Endothelial cell of umbilical vein (primary cell): Measurements from ENCODE around the gene ZNF639. TPM values are rescaled to one million over a fixed set of nuclear protein-coding genes. Genes with fewer than 3 reads are reported as not detected.

ENCODE experiments used
- BruUV-seq: library from RNA; stranded (reverse); fragments of 400-500 nt; replicated peaks from 2 replicates; lab custom pipeline; 2021; lab: Mats Ljungman, UMichigan
- CTCF ChIA-PET: fragments of 300-600, 350-600 bp; sonication (Branson Sonifier 250); formaldehyde crosslinking; loops from one replicate; lab custom pipeline; 2021; ENCODE audit warnings: antibody characterized with exemption, inconsistent platforms; lab: Charles Lee
- POLR2A ChIA-PET: fragments of 300-600, 350-600 bp; sonication (Branson Sonifier 250); formaldehyde crosslinking; loops from one replicate; lab custom pipeline; 2021; ENCODE audit warnings: antibody characterized with exemption, inconsistent platforms; lab: Charles Lee
- DNase-seq: peaks from one replicate; pipeline ENCODE4 v3.0.0-alpha.2; 2011; ENCODE audit warnings: low read depth, low spot score
- FAIRE-seq: peaks from 2 replicates; lab custom pipeline; 2011; peaks lifted over from hg19 to GRCh38; lab: Jason Lieb, UNC
- H2AFZ ChIP-seq: 2 replicates; pipeline ENCODE4 v1.6.0; 2012; ENCODE audit warnings: low read depth, low read length, control low read depth, inconsistent platforms
- H3K27ac ChIP-seq: 2 replicates; pipeline ENCODE4 v1.5.1; 2011; ENCODE audit warnings: low read depth, mild to moderate bottlenecking, control low read depth, low read length, moderate library complexity; ENCODE audit not compliant: insufficient read depth
- H3K27me3 ChIP-seq, 2 experiments: 2 replicates each; pipeline versions ENCODE4 v1.6.0 to v1.6.1; 2011; ENCODE audit warnings: low read length in 2 of 2, mixed read lengths in 1 of 2; ENCODE audit not compliant: control insufficient read depth in 2 of 2, insufficient read depth in 2 of 2
- H3K36me3 ChIP-seq, 2 experiments: 2 replicates in 1 of 2; 3 replicates in 1 of 2; pipeline ENCODE4 v1.5.1; 2011; ENCODE audit warnings: low read length in 2 of 2, mild to moderate bottlenecking in 1 of 2, moderate library complexity in 1 of 2; ENCODE audit not compliant: control insufficient read depth in 2 of 2, insufficient read depth in 2 of 2; ENCODE audit errors: extremely low read depth in 1 of 2
- H3K4me1 ChIP-seq: 3 replicates; pipeline ENCODE4 v1.5.1; 2011; ENCODE audit warnings: mild to moderate bottlenecking, low read length; ENCODE audit not compliant: control insufficient read depth, insufficient read depth; ENCODE audit errors: extremely low read depth
- H3K4me2 ChIP-seq: 2 replicates; pipeline ENCODE4 v1.6.1; 2011; ENCODE audit warnings: low read length, control low read depth, mixed read lengths; ENCODE audit not compliant: insufficient read depth
- H3K4me3 ChIP-seq, 3 experiments: fragments of 200-600 bp in 1 of 3; sonication (generic), shearing (Covaris generic) in 1 of 3; replicated peaks in 1 of 3; 2 replicates each; pipeline ENCODE4 v1.5.1; 2011 to 2016; ENCODE audit warnings: control low read depth in 3 of 3, low read length in 3 of 3, mild to moderate bottlenecking in 2 of 3, inconsistent platforms in 1 of 3, low read depth in 1 of 3, moderate library complexity in 1 of 3; ENCODE audit not compliant: insufficient read depth in 1 of 3
- H3K79me2 ChIP-seq: 2 replicates; pipeline ENCODE4 v1.6.0; 2012; ENCODE audit warnings: low read length, inconsistent platforms; ENCODE audit not compliant: control insufficient read depth, insufficient read depth
- H3K9ac ChIP-seq: replicated peaks from 2 replicates; pipeline ENCODE3; 2011; ENCODE audit warnings: low read length, control low read depth; ENCODE audit not compliant: insufficient read depth; ENCODE audit errors: extremely low read depth
- H3K9me1 ChIP-seq: replicated peaks from 3 replicates; pipeline ENCODE4 v1.6.0; 2011; ENCODE audit warnings: mild to moderate bottlenecking, low read length; ENCODE audit not compliant: control insufficient read depth, insufficient read depth; ENCODE audit errors: extremely low read depth
- H3K9me3 ChIP-seq: replicated peaks from 2 replicates; pipeline ENCODE4 v1.5.1; 2012; ENCODE audit warnings: low read length, inconsistent platforms; ENCODE audit not compliant: control insufficient read depth, insufficient read depth
- H4K20me1 ChIP-seq: replicated peaks from 2 replicates; pipeline ENCODE3; 2011; ENCODE audit warnings: mild to moderate bottlenecking, low read length; ENCODE audit not compliant: control insufficient read depth, insufficient read depth; ENCODE audit errors: extremely low read depth
- CTCF ChIP-seq, 2 donors: IDR thresholded peaks; 1 replicate in 1 of 2; 2 replicates in 1 of 2; pipeline ENCODE4 v1.5.1; 2011; ENCODE audit warnings: low read length in 2 of 2, mild to moderate bottlenecking in 2 of 2, moderate library complexity in 2 of 2, control low read depth in 1 of 2, inconsistent platforms in 1 of 2, low read depth in 1 of 2; ENCODE audit not compliant: insufficient read depth in 1 of 2; ENCODE audit errors: extremely low read depth in 1 of 2
- EZH2 ChIP-seq: IDR thresholded peaks from 2 replicates; pipeline ENCODE4 v1.6.1; 2012; ENCODE audit warnings: borderline replicate concordance, low read depth, mild to moderate bottlenecking, moderate library complexity, low read length, inconsistent platforms; ENCODE audit not compliant: severe bottlenecking
- FOS ChIP-seq: IDR thresholded peaks from 2 replicates; pipeline ENCODE4 v1.6.1; 2011; ENCODE audit warnings: mild to moderate bottlenecking, low read length, moderate library complexity, borderline replicate concordance; ENCODE audit not compliant: insufficient read depth
- GATA2 ChIP-seq: IDR thresholded peaks from 2 replicates; pipeline ENCODE4 v1.7.0; 2011; ENCODE audit warnings: low read depth, mild to moderate bottlenecking, moderate library complexity, mixed read lengths, low read length; ENCODE audit not compliant: insufficient read length, insufficient read depth
- JUN ChIP-seq: IDR thresholded peaks from 2 replicates; pipeline ENCODE4 v1.6.1; 2011; ENCODE audit warnings: borderline replicate concordance, low read depth; ENCODE audit not compliant: insufficient read length, insufficient read depth
- MAX ChIP-seq: IDR thresholded peaks from 2 replicates; pipeline ENCODE4 v1.6.1; 2011; ENCODE audit not compliant: insufficient read depth, insufficient read length
- MYC ChIP-seq: IDR thresholded peaks from one replicate; pipeline ENCODE4 v1.6.1; 2011; ENCODE audit warnings: mild to moderate bottlenecking, low read depth, low read length
- POLR2A ChIP-seq: IDR thresholded peaks from 2 replicates; pipeline ENCODE4 v1.6.1; 2012; ENCODE audit warnings: low read depth, mild to moderate bottlenecking, control low read depth, low read length
- POLR2AphosphoS5 ChIP-seq: IDR thresholded peaks from 2 replicates; pipeline ENCODE4 v1.6.1; 2012; ENCODE audit warnings: low read depth, mild to moderate bottlenecking, control low read depth, low read length, moderate library complexity; ENCODE audit not compliant: insufficient read depth
- dilution Hi-C: fragments of 300-500 bp; cut with MboI; formaldehyde crosslinking; loops from one replicate; pipeline ENCODE4 v1.15.0; 2019; ENCODE audit warnings: low sequenced_read_pairs; ENCODE audit not compliant: extremely low pct_ligation_motif_present
- intact Hi-C: fragments of 100-400 bp; cut with micrococcal nuclease; formaldehyde crosslinking; loops from one replicate; pipeline ENCODE4 v1.10.0; 2022
- polyA plus RNA-seq, 4 experiments: library from polyadenylated mRNA; depleted of rRNA in 3 of 4; stranded (reverse) in 3 of 4; unstranded in 1 of 4; fragments of >200 nt; gene quantifications; 2 replicates each; pipeline versions ENCODE4 v1.2.1 to v1.2.3, GENCODE V29; 2011 to 2012; ENCODE audit warnings: missing spikeins in 1 of 4
- total RNA-seq: library from RNA; stranded (reverse); gene quantifications from 2 replicates; pipeline ENCODE4 v1.2.3, GENCODE V29; 2021

The ZNF639 gene
- total and polyA plus RNA-seq, 2 donors (not counting 3 experiments of a cell fraction or from before 2014, with no cell fraction given) = 8.0 to 30.5 TPM

- Histone ChIP-seq H3K27ac (peak within 1 kb of the TSS; percentile 19), H3K79me2 (peaks cover 11% of the 10 kb centered on the region), H3K4me3 (peak within 1 kb of the TSS; percentile 38 to 99 (median 79)), H3K36me3 (no peaks in the 10 kb centered on the region), H3K4me1 (peaks cover 9% of the 10 kb centered on the region), H3K9ac (peak within 1 kb of the TSS; percentile 48), H3K9me3 (no peaks in the 10 kb centered on the region), H3K9me1 (no peaks in the 10 kb centered on the region), H4K20me1 (no peaks in the 10 kb centered on the region), H3K4me2 (peak within 1 kb of the TSS; percentile 83), H3K27me3 (no peaks in the 10 kb centered on the region), H2AFZ (peak within 1 kb of the TSS; percentile 93)
- intact Hi-C loops (loop anchor here (1.0 to 2.0 kb wide), 5 partner anchors 24 to 257 kb away; partner anchors contain the start of genes ACTL6A, GNB4, MRPL47 and NDUFB5), dilution Hi-C loops (no loop called here)
- ChIA-PET CTCF (interaction anchor here (0.8 to 2.7 kb wide), 2 partner anchors 24 to 911 kb away, joined by 3 to 9 read pairs; partner anchors contain the start of gene ZNF639), POLR2A (no interaction called here)
- FAIRE-seq (peak; percentile 98), DNase-seq (peak; percentile 97)
- TF ChIP-seq FOS (no peak), GATA2 (no peak), POLR2A (peak; percentile 92), POLR2AphosphoS5 (peak; percentile 51), EZH2 (no peak), JUN (no peak), MYC (no peak), CTCF (IDR thresholded peaks at IDR 0.05; ENCODE audit: extremely low read depth in 1 of 2, insufficient read depth in 1 of 2, low read depth in 1 of 2, low read length in 2 of 2) (no peak), MAX (no peak)
- BruUV-seq = no TSS peak
Measured at GRCh38 chr3:179347345-179348194, 24.7 kb downstream of the ZNF639 start, which contains the start of gene MFN1. TSS of gene MFN1 (plus strand) at chr3:179347709. CDS start at chr3:179348852, 1,143 bp downstream.
